RWPE1 (cell line): ENCODE data around the gene SLC12A7.
"Not testable (repeated sequence)": the region's sequence is repeated elsewhere in the genome, so short reads cannot be mapped to it uniquely, and the experiment has no call there.

Experiments
- CTCF ChIA-PET: fragments of 350-600 bp; sonication (Branson Sonifier 250); formaldehyde crosslinking; extraction: SDS; loops from one replicate; lab custom pipeline; 2021; lab: Yijun Ruan, JAX
- POLR2A ChIA-PET: fragments of 400-600 bp; formaldehyde crosslinking; extraction: SDS; loops from one replicate; lab custom pipeline; 2020; ENCODE audit warnings: antibody characterized with exemption; ENCODE audit not compliant: low non-redundant PET; lab: Yijun Ruan, JAX
- DNase-seq: peaks from one replicate; pipeline ENCODE4 v3.0.0; 2012; ENCODE audit warnings: low spot score
- H3K27ac ChIP-seq: fragments of 450-650 bp; 2 replicates; pipeline ENCODE4 v1.5.1; 2017
- CTCF ChIP-seq: fragments of 450-650 bp; conservative IDR thresholded peaks from 2 replicates; pipeline ENCODE4 v1.5.1; 2017; ENCODE audit warnings: low read depth, mild to moderate bottlenecking

SLC12A7 gene

GRCh38 chr5:1065143-1065750, 46.6 kb downstream of the SLC12A7 start:
- POLR2A ChIA-PET, result no interaction called here
- CTCF ChIA-PET, result interaction anchor here (0.7 kb wide), 1 partner anchor 143 kb away, joined by 3 read pairs; no protein-coding TSS in a partner anchor
- H3K27ac ChIP-seq, result no peak overlapping the region
- no peak for DNase-seq
- no peak for TF ChIP-seq CTCF

GRCh38 chr5:1064383-1065142, 47.3 kb downstream of the SLC12A7 start:
- TF ChIP-seq CTCF, result no peak
- no peak overlapping the region for H3K27ac ChIP-seq
- CTCF ChIA-PET, result no interaction called here
- no peak for DNase-seq
- POLR2A ChIA-PET, result no interaction called here

GRCh38 chr5:1063661-1064382, 48.0 kb downstream of the SLC12A7 start:
- ChIA-PET POLR2A (no interaction called here), CTCF (no interaction called here)
- no peak overlapping the region for H3K27ac ChIP-seq
- no peak for TF ChIP-seq CTCF
- no peak for DNase-seq

GRCh38 chr5:1062761-1063568, 48.9 kb downstream of the SLC12A7 start:
- no peak for DNase-seq
- H3K27ac ChIP-seq, result no peak overlapping the region
- no peak for TF ChIP-seq CTCF
- ChIA-PET CTCF (interaction anchor here (0.8 kb wide), 1 partner anchor 13 kb away, joined by 3 read pairs; no protein-coding TSS in a partner anchor), POLR2A (no interaction called here)

GRCh38 chr5:1061916-1062315, 49.9 kb downstream of the SLC12A7 start:
- POLR2A ChIA-PET, result no interaction called here
- no peak overlapping the region for H3K27ac ChIP-seq
- TF ChIP-seq CTCF, result no peak
- DNase-seq, result no peak
- CTCF ChIA-PET, result no interaction called here

- DNase-seq, CTCF ChIA-PET, H3K27ac ChIP-seq: not testable (repeated sequence)
- POLR2A ChIA-PET, result interaction anchor here (0.7 kb wide), 1 partner anchor 20 kb away, joined by 4 read pairs; no protein-coding TSS in a partner anchor
Measured at GRCh38 chr5:1061292-1061691, 50.6 kb downstream of the SLC12A7 start.
